Measurements from ENCODE around the gene MMRN1. TPM values are rescaled to one million over a fixed set of nuclear protein-coding genes. Genes with fewer than 3 reads are reported as not detected.
A peak's percentile ranks its signal among the peaks of the same experiment; 100 is the strongest.

Gene MMRN1
- total RNA-seq, 1 donor from 2014 or later = 2.4 TPM

- TF ChIP-seq, protein P1, sequence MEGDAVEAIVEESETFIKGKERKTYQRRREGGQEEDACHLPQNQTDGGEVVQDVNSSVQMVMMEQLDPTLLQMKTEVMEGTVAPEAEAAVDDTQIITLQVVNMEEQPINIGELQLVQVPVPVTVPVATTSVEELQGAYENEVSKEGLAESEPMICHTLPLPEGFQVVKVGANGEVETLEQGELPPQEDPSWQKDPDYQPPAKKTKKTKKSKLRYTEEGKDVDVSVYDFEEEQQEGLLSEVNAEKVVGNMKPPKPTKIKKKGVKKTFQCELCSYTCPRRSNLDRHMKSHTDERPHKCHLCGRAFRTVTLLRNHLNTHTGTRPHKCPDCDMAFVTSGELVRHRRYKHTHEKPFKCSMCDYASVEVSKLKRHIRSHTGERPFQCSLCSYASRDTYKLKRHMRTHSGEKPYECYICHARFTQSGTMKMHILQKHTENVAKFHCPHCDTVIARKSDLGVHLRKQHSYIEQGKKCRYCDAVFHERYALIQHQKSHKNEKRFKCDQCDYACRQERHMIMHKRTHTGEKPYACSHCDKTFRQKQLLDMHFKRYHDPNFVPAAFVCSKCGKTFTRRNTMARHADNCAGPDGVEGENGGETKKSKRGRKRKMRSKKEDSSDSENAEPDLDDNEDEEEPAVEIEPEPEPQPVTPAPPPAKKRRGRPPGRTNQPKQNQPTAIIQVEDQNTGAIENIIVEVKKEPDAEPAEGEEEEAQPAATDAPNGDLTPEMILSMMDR (IDR thresholded peaks at IDR 0.05; ENCODE audit: borderline replicate concordance) = no peak
- Histone ChIP-seq H3K9me3 (replicated peaks) (no peaks in the 10 kb centered on the region), H3K36me3 (no peaks in the 10 kb centered on the region), H3K27me3 (ENCODE audit: low read depth) (no peaks in the 10 kb centered on the region), H3K27ac (replicated peaks) (no peak overlapping the region), H3K4me3 (no peak overlapping the region), H3K4me1 (no peaks in the 10 kb centered on the region)
- no peak for DNase-seq
- intact Hi-C loops (cut with micrococcal nuclease) = no loop called here
Measured at GRCh38 chr4:89863533-89863932, 31.1 kb upstream of the MMRN1 start.

DNA sequence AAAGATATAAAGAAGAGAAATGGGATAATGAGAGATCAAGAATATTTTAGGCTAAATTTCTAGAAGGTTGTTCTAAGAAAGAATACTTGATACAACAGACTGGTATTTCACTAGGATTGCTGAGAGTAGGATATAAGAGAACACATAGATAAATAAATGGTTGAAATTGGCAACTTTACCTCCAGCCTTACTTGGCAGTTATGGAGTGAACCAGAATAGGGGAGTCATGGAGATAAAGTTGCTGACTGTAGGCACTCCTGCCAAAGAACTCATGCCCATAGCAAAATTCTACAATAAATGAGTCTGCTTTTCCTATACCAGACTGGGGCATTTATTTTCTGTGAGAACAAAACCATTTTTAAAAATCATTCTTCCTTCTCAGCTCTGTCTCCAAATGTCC, 26.4 kb upstream of the MMRN1 start:
- TF ChIP-seq, protein P1 (IDR thresholded peaks at IDR 0.05; ENCODE audit: borderline replicate concordance) = no peak
- H3K27ac ChIP-seq (replicated peaks) = no peak overlapping the region
- intact Hi-C loops (cut with micrococcal nuclease) = no loop called here
- H3K9me3 ChIP-seq (replicated peaks) = no peaks in the 10 kb centered on the region
- no peak overlapping the region for H3K4me3 ChIP-seq
- no peaks in the 10 kb centered on the region for H3K36me3 ChIP-seq
- H3K27me3 ChIP-seq (ENCODE audit: low read depth) = no peaks in the 10 kb centered on the region
- no peaks in the 10 kb centered on the region for H3K4me1 ChIP-seq
- no peak for DNase-seq

DNA sequence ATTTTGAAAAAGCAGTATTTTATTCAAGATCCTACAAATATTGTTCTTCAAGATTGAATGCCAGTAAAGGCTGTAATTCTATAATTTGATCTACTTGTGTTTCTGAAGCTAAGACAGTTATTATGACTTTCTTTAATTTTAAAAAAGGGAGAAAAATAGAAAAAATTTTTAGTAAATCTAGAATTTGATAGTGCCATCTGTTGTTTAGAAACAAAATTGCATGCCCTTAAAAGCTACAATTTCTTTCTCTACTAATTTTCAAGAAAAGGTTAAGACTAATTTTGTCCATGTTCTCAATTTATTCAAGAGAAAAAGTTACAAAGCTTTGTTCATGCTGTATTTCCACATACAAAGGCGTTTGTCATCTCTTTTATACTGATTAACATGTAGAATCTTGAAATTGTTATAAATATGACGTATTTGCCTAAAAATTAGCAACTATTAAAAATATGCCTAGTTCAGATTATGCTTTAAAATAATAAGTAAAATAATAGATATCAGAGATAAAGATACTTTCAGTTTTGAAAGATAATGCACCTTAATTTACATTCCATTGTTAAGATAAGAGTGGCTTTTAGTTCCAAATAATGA, 25.6 kb upstream of the MMRN1 start:
- DNase-seq = no peak
- intact Hi-C loops (cut with micrococcal nuclease) = no loop called here
- H3K27me3 ChIP-seq (ENCODE audit: low read depth) = no peaks in the 10 kb centered on the region

GRCh38 chr4:89871211-89871610, 23.4 kb upstream of the MMRN1 start:
- H3K27me3 ChIP-seq (ENCODE audit: low read depth) = no peaks in the 10 kb centered on the region
- no peak overlapping the region for H3K27ac ChIP-seq (replicated peaks)
- H3K36me3 ChIP-seq = no peaks in the 10 kb centered on the region
- no peaks in the 10 kb centered on the region for H3K9me3 ChIP-seq (replicated peaks)
- intact Hi-C loops (cut with micrococcal nuclease) = no loop called here
- no peak overlapping the region for H3K4me3 ChIP-seq
- no peak for DNase-seq
- TF ChIP-seq, protein P1 (IDR thresholded peaks at IDR 0.05; ENCODE audit: borderline replicate concordance) = no peak
- H3K4me1 ChIP-seq = no peaks in the 10 kb centered on the region

More for the DNA sequence above, 25.6 kb upstream of the MMRN1 start:
- H3K4me1 ChIP-seq = no peaks in the 10 kb centered on the region
- no peaks in the 10 kb centered on the region for H3K36me3 ChIP-seq
- TF ChIP-seq, protein P1 (IDR thresholded peaks at IDR 0.05; ENCODE audit: borderline replicate concordance) = peak; percentile 67
- H3K27ac ChIP-seq (replicated peaks) = no peak overlapping the region
- no peaks in the 10 kb centered on the region for H3K9me3 ChIP-seq (replicated peaks)
- no peak overlapping the region for H3K4me3 ChIP-seq

- no peak for DNase-seq
- TF ChIP-seq, protein P1 (IDR thresholded peaks at IDR 0.05; ENCODE audit: borderline replicate concordance) = no peak
- Histone ChIP-seq H3K36me3 (no peaks in the 10 kb centered on the region), H3K4me3 (no peak overlapping the region), H3K27me3 (ENCODE audit: low read depth) (no peaks in the 10 kb centered on the region), H3K27ac (replicated peaks) (no peak overlapping the region), H3K9me3 (replicated peaks) (no peaks in the 10 kb centered on the region), H3K4me1 (no peaks in the 10 kb centered on the region)
- intact Hi-C loops (cut with micrococcal nuclease) = no loop called here
Measured at GRCh38 chr4:89876548-89876947, 18.1 kb upstream of the MMRN1 start.
